HEK293T (cell line): ENCODE measurements around the gene CFAP92.

Experiments
- CTCF ChIA-PET: fragments of 350-600 bp; formaldehyde crosslinking; extraction: SDS; loops from one replicate; lab custom pipeline; 2021; ENCODE audit warnings: antibody characterized with exemption, inconsistent platforms; lab: Yijun Ruan, JAX
- POLR2A ChIA-PET: fragments of 350-600 bp; formaldehyde crosslinking; extraction: SDS; loops from one replicate; lab custom pipeline; 2020; ENCODE audit warnings: antibody characterized with exemption, inconsistent platforms; lab: Yijun Ruan, JAX
- DNase-seq: peaks from one replicate; pipeline ENCODE4 v3.0.0; 2012; ENCODE audit warnings: mixed read lengths; ENCODE audit errors: extremely low spot score
- ARNT ChIP-seq: fragments of 450-650 bp; IDR thresholded peaks from 2 replicates; pipeline ENCODE4 v1.6.1; 2017; ENCODE audit warnings: mild to moderate bottlenecking
- BHLHE40 ChIP-seq: fragments of 450-650 bp; IDR thresholded peaks from 2 replicates; pipeline ENCODE4 v1.6.1; 2016; ENCODE audit warnings: mild to moderate bottlenecking, moderate library complexity, borderline replicate concordance
- CTBP1 ChIP-seq: fragments of 450-650 bp; IDR thresholded peaks from 2 replicates; pipeline ENCODE4 v1.6.1; 2016; ENCODE audit warnings: borderline replicate concordance
- ELF4 ChIP-seq: fragments of 450-650 bp; IDR thresholded peaks from 2 replicates; pipeline ENCODE4 v1.6.1; 2017; ENCODE audit warnings: antibody characterized with exemption
- FOXA1 ChIP-seq: fragments of 450-650 bp; IDR thresholded peaks from 2 replicates; pipeline ENCODE4 v1.6.1; 2016; ENCODE audit warnings: mild to moderate bottlenecking
- FOXK2 ChIP-seq: fragments of 450-650 bp; IDR thresholded peaks from 2 replicates; pipeline ENCODE4 v1.6.1; 2016; ENCODE audit warnings: mild to moderate bottlenecking
- FOXM1 ChIP-seq: fragments of 450-650 bp; IDR thresholded peaks from 2 replicates; pipeline ENCODE4 v1.6.1; 2017; ENCODE audit warnings: mild to moderate bottlenecking, borderline replicate concordance
- HDGF ChIP-seq: fragments of 450-650 bp; IDR thresholded peaks from 2 replicates; pipeline ENCODE4 v1.6.1; 2017; ENCODE audit warnings: antibody characterized with exemption, borderline replicate concordance
- L3MBTL2 ChIP-seq: fragments of 450-650 bp; conservative IDR thresholded peaks from 2 replicates; pipeline ENCODE4 v1.6.1; 2016; ENCODE audit warnings: mild to moderate bottlenecking
- LEF1 ChIP-seq: fragments of 450-650 bp; IDR thresholded peaks from 2 replicates; pipeline ENCODE4 v1.6.1; 2017; ENCODE audit warnings: mild to moderate bottlenecking, borderline replicate concordance
- NFRKB ChIP-seq: fragments of 450-650 bp; IDR thresholded peaks from 2 replicates; pipeline ENCODE4 v1.6.1; 2016; ENCODE audit warnings: mild to moderate bottlenecking, moderate library complexity
- PKNOX1 ChIP-seq: fragments of 450-650 bp; IDR thresholded peaks from 2 replicates; pipeline ENCODE4 v1.6.1; 2016
- SP1 ChIP-seq: fragments of 450-650 bp; IDR thresholded peaks from 2 replicates; pipeline ENCODE4 v1.6.1; 2017
- SUZ12 ChIP-seq: fragments of 450-650 bp; IDR thresholded peaks from 2 replicates; pipeline ENCODE4 v1.6.1; 2016; ENCODE audit warnings: mild to moderate bottlenecking
- TARDBP ChIP-seq: fragments of 450-650 bp; IDR thresholded peaks from 2 replicates; pipeline ENCODE4 v1.6.1; 2016
- ZNF384 ChIP-seq: fragments of 450-650 bp; IDR thresholded peaks from 2 replicates; pipeline ENCODE4 v1.6.1; 2016

CFAP92 gene

GRCh38 chr3:129017484-129017899, 23.6 kb upstream of the CFAP92 start:
- ChIA-PET POLR2A (interaction anchor here (0.9 to 1.7 kb wide), 2 partner anchors 10 to 232 kb away, joined by 3 to 4 read pairs; partner anchors contain the start of gene COPG1), CTCF (no interaction called here)
- DNase-seq, result no peak
- no peak for TF ChIP-seq ARNT
- TF ChIP-seq PKNOX1, result no peak
- no peak for TF ChIP-seq BHLHE40
- no peak for TF ChIP-seq HDGF
- TF ChIP-seq CTBP1, result no peak
- TF ChIP-seq ELF4, result no peak
- TF ChIP-seq NFRKB, result no peak
- no peak for TF ChIP-seq ZNF384
- TF ChIP-seq FOXM1, result no peak
- no peak for TF ChIP-seq LEF1
- no peak for TF ChIP-seq SUZ12
- no peak for TF ChIP-seq TARDBP
- TF ChIP-seq FOXA1, result no peak
- no peak for TF ChIP-seq SP1

GRCh38 chr3:129016720-129017483, 23.0 kb upstream of the CFAP92 start:
- ChIA-PET POLR2A (interaction anchor here (0.9 to 1.7 kb wide), 2 partner anchors 10 to 232 kb away, joined by 3 to 4 read pairs; partner anchors contain the start of gene COPG1), CTCF (interaction anchor here (1.2 kb wide), 1 partner anchor 36 kb away, joined by 3 read pairs; no protein-coding TSS in a partner anchor)
- TF ChIP-seq CTBP1, result no peak
- no peak for TF ChIP-seq L3MBTL2
- no peak for DNase-seq

DNA sequence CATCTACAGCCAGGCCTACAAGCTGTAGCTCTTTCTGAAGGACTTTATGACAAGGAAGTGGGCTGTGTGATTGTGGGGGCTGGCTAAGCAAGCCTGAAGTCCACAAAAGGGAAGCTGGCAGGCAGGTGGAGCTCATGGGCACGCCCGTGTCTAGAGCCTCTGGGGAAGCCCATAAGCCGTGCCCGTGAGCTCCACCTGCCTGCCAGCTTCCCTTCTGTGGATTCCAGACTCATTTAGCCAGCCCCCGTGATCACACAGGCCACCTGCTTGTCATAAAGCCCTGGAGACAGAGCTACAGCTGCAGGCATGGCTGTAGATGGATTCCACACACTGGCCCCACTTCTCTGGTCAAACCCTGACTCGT, 22.5 kb upstream of the CFAP92 start:
- ChIA-PET CTCF (interaction anchor here (0.6 to 1.2 kb wide), 2 partner anchors 37 to 46 kb away, joined by 3 to 5 read pairs; no protein-coding TSS in a partner anchor), POLR2A (interaction anchor here (0.9 to 1.7 kb wide), 2 partner anchors 11 to 233 kb away, joined by 3 to 4 read pairs; partner anchors contain the start of gene COPG1)
- DNase-seq, result no peak
- TF ChIP-seq BHLHE40 (no peak), HDGF (no peak), SP1 (no peak), NFRKB (no peak)

GRCh38 chr3:129015388-129016105, 21.7 kb upstream of the CFAP92 start:
- no peak for DNase-seq
- TF ChIP-seq NFRKB, result no peak
- TF ChIP-seq CTBP1, result no peak
- TF ChIP-seq L3MBTL2, result no peak
- TF ChIP-seq FOXK2, result no peak
- TF ChIP-seq FOXM1, result no peak
- no peak for TF ChIP-seq ZNF384
- no peak for TF ChIP-seq TARDBP
- TF ChIP-seq SUZ12, result no peak
- no peak for TF ChIP-seq ELF4
- TF ChIP-seq BHLHE40, result no peak
- TF ChIP-seq HDGF, result no peak
- TF ChIP-seq PKNOX1, result no peak
- TF ChIP-seq FOXA1, result no peak
- no peak for TF ChIP-seq SP1
- TF ChIP-seq LEF1, result no peak
- no peak for TF ChIP-seq ARNT
- CTCF ChIA-PET, result interaction anchor here (0.6 to 1.2 kb wide), 2 partner anchors 38 to 45 kb away, joined by 3 to 5 read pairs; no protein-coding TSS in a partner anchor
- POLR2A ChIA-PET, result no interaction called here

DNA sequence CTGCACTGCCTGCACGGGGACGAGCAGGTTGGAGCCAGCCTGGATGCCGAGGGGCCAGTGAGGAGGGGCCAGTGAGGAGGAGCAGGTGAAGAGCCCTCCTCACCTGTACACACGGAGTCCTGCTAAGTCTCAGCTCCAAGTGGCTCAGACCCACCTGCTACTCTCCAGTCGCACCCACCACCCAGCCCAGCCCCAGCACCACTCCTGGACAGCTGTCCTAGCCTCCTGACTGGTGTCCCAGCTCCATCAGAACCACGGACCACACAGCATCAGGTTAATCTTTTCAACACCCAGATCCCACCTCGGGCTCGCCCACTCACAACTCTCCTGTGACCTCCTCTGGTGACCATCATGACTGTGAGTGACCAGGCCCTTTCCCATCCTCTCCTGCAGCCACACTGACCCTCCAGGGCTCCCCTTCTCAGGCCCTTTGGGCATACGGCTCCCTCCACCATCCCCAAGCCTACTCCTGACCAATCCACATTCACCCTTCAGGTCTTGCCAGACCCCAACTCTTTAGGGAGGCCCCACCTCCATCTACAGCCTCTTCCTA, 21.0 kb upstream of the CFAP92 start:
- TF ChIP-seq PKNOX1 (no peak), L3MBTL2 (no peak), ELF4 (no peak), TARDBP (no peak), CTBP1 (no peak), SUZ12 (no peak), ARNT (no peak), FOXA1 (no peak), HDGF (no peak), NFRKB (no peak), FOXM1 (no peak), LEF1 (no peak), ZNF384 (no peak), FOXK2 (no peak), SP1 (no peak), BHLHE40 (no peak)
- POLR2A ChIA-PET, result interaction anchor here (0.9 kb wide), 1 partner anchor 12 kb away, joined by 3 read pairs; no protein-coding TSS in a partner anchor
- CTCF ChIA-PET, result interaction anchor here (0.6 kb wide), 1 partner anchor 39 kb away, joined by 3 read pairs; no protein-coding TSS in a partner anchor
- DNase-seq, result no peak
